C4-2B (cell line): ENCODE data around the gene MARK1.

Experiments used
- CTCF ChIP-seq: fragments of 450-650 bp; conservative IDR thresholded peaks from 2 replicates; pipeline ENCODE4 v1.5.1; 2017; ENCODE audit warnings: mild to moderate bottlenecking
- ZFX ChIP-seq: fragments of 450-650 bp; IDR thresholded peaks from 2 replicates; pipeline ENCODE4 v1.6.1; 2017

DNA sequence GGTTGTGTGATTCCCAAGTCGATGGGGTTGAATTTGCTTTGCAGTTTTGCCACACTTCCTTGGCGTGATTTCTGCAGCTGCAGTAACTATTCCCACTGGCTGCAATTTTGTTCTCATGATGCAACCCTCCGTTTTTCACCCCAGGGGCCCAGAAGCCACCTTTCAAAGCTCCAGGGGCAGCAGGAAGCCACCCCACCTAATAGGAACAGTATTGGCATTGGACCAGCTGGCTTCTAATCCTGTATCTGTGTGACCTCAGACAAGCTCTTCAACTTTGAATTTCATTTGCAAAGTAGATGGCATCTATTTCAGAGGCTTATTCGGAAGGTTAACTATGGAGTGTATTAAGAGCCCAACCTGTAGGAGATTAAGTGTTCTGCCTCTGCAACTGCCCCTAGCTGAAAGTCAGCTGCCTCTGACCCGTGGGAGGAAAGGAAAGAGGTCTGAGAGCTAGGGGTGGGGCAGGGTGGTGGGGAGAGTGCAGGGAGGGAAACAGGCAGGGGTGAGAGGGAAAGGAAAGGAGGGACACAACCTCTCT is 174.9 kb downstream of the MARK1 start:
- TF ChIP-seq CTCF = no peak
- no peak for TF ChIP-seq ZFX
